Astrocyte (in vitro differentiated cells and primary cell): Measurements from ENCODE around the gene ACOT6.
"Not testable (repeated sequence)": the region's sequence is repeated elsewhere in the genome, so short reads cannot be mapped to it uniquely, and the experiment has no call there.

Experiments used
- CTCF ChIP-seq: IDR thresholded peaks from 2 replicates; pipeline ENCODE4 v1.5.1; 2011; ENCODE audit warnings: low read depth, mild to moderate bottlenecking, inconsistent platforms, low read length, moderate library complexity; ENCODE audit not compliant: insufficient read depth
- EZH2 ChIP-seq: IDR thresholded peaks from 2 replicates; pipeline ENCODE4 v1.6.1; 2012; ENCODE audit warnings: mild to moderate bottlenecking, low read length, inconsistent platforms; ENCODE audit not compliant: insufficient read depth

GRCh38 chr14:73659202-73659601 lies 46.9 kb downstream of the ACOT6 start:
- not testable (repeated sequence) for TF ChIP-seq CTCF, EZH2
